Prostate gland (tissue), 2 donors: ENCODE results near the gene MDFI. TPM values are rescaled to one million over a fixed set of nuclear protein-coding genes. Genes with fewer than 3 reads are reported as not detected.

ENCODE experiments used
- DNase-seq: peaks from one replicate; pipeline ENCODE4 v3.0.0-alpha.2; 2019; ENCODE audit warnings: low spot score
- H3K27ac ChIP-seq, 2 donors: fragments of 200-600 bp; sonication (generic); 2 replicates each; pipeline ENCODE4 v1.5.1; 2017 to 2019
- H3K27me3 ChIP-seq: fragments of 200-600 bp; sonication (generic); replicated peaks from 2 replicates; pipeline ENCODE4 v1.5.1; 2019; ENCODE audit not compliant: insufficient read depth
- H3K36me3 ChIP-seq, 2 donors: fragments of 200-600 bp; sonication (generic); 1 replicate in 1 of 2; 2 replicates in 1 of 2; pipeline versions ENCODE4 v1.5.1 to v1.8.1; 2017 to 2019
- H3K4me1 ChIP-seq: fragments of 200-600 bp; sonication (generic); replicated peaks from 2 replicates; pipeline ENCODE4 v1.5.1; 2019
- H3K4me3 ChIP-seq, 2 donors: fragments of 200-600 bp; sonication (generic); 2 replicates each; pipeline ENCODE4 v1.5.1; 2017 to 2019
- H3K9me3 ChIP-seq: fragments of 200-600 bp; sonication (generic); 2 replicates; pipeline ENCODE4 v1.5.1; 2017
- POLR2A ChIP-seq: fragments of 450-650 bp; IDR thresholded peaks from one replicate; pipeline ENCODE4 v1.6.1; 2016; ENCODE audit warnings: antibody characterized with exemption, mild to moderate bottlenecking
- POLR2AphosphoS5 ChIP-seq: sonication (generic); formaldehyde crosslinking; IDR thresholded peaks from one replicate; pipeline ENCODE4 v1.6.1; 2017; ENCODE audit warnings: antibody characterized with exemption
- WGBS: methylation state at CpG from one replicate; pipeline ENCODE4 v1.1.5; 2018; 5-methylcytosine and 5-hydroxymethylcytosine counted together
- intact Hi-C: fragments of 100-400 bp; cut with DNase I; formaldehyde crosslinking; loops from one replicate; pipeline ENCODE4 v1.14.2; 2022
- total RNA-seq, 2 donors: library from RNA; depleted of rRNA; stranded (reverse); fragments of >200 nt; gene quantifications; one replicate each; pipeline ENCODE4 v1.1.0, GENCODE V29; 2016
- TF ChIP-seq, protein P1 (sequence below), 4 experiments: fragments of 200-600 bp in 2 of 4; fragments of 450-650 bp in 2 of 4; sonication (generic) in 2 of 4; IDR thresholded peaks; 1 replicate in 3 of 4; 2 replicates in 1 of 4; pipeline ENCODE4 v1.5.1; 2016 to 2019; ENCODE audit warnings: antibody characterized with exemption in 4 of 4, mild to moderate bottlenecking in 2 of 4, moderate library complexity in 2 of 4

The MDFI gene
- total RNA-seq, 2 donors from 2014 or later, result 31.8 to 77.9 TPM

DNA sequence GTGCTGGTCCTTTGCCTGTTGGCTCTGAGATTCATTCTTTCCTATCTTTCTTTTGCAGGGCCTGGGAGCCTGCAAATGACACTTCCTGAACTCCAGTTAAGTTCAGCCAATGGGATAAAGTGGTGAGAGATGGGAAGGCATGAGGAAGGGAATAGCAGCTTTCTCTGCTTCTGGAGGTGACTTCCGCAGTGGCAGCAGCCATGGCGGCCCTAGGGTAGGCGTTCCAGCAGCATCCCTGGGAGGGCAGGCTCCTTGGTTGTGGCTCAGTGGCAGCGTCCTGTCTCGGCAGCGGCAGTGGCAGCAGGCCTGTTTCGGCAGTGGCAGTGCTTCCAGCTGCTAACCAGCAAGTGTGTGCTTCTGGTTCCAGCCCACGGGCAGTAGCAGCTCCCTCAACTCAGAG lies 7.3 kb upstream of the MDFI start:
- Histone ChIP-seq H3K4me3 (no peak overlapping the region), H3K9me3 (no peaks in the 10 kb centered on the region), H3K36me3 (no peaks in the 10 kb centered on the region), H3K27me3 (no peaks in the 10 kb centered on the region), H3K4me1 (no peaks in the 10 kb centered on the region), H3K27ac (no peak overlapping the region)
- intact Hi-C loops, result no loop called here
- DNase-seq, result no peak
- TF ChIP-seq, protein P1, sequence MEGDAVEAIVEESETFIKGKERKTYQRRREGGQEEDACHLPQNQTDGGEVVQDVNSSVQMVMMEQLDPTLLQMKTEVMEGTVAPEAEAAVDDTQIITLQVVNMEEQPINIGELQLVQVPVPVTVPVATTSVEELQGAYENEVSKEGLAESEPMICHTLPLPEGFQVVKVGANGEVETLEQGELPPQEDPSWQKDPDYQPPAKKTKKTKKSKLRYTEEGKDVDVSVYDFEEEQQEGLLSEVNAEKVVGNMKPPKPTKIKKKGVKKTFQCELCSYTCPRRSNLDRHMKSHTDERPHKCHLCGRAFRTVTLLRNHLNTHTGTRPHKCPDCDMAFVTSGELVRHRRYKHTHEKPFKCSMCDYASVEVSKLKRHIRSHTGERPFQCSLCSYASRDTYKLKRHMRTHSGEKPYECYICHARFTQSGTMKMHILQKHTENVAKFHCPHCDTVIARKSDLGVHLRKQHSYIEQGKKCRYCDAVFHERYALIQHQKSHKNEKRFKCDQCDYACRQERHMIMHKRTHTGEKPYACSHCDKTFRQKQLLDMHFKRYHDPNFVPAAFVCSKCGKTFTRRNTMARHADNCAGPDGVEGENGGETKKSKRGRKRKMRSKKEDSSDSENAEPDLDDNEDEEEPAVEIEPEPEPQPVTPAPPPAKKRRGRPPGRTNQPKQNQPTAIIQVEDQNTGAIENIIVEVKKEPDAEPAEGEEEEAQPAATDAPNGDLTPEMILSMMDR (IDR thresholded peaks at IDR 0.05), result no peak
- no peak for TF ChIP-seq POLR2A
- no peak for TF ChIP-seq POLR2AphosphoS5
- 90% methylated on average over 8 of the region's 8 CpGs for WGBS

DNA sequence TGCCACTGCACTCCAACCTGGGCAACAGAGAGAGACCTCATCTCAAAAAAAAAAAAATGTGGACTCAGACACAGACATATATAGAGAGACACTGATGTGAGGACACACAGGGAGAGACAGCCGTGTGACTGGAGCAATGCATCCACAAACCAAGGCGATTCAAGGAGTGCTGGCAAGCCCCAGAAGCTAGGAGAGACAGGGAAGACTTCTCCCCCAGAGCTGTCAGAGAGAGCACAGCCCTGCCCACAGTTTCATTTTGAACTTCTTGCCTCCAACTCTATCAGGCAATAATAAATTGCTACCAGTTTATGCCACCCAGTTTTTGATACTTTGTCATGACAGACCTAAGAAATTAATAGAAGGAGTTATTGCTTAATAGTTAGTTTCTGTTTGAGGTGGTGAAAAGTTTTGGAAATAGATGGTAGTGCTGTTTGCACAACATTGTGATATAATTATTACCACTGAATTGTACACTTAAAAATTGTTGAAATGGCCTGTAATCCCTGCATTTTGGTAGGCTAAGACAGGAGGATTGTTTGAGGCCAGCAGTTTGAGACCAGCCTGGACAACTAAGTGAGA lies 5.1 kb upstream of the MDFI start:
- Histone ChIP-seq H3K4me3 (no peak overlapping the region), H3K4me1 (peaks cover 4% of the 10 kb centered on the region), H3K36me3 (no peaks in the 10 kb centered on the region), H3K27ac (no peak overlapping the region), H3K27me3 (no peaks in the 10 kb centered on the region), H3K9me3 (no peaks in the 10 kb centered on the region)
- TF ChIP-seq, protein P1 (IDR thresholded peaks at IDR 0.05), result no peak
- no peak for TF ChIP-seq POLR2AphosphoS5
- TF ChIP-seq POLR2A, result no peak
- 74% methylated on average over 2 of the region's 2 CpGs for WGBS
- DNase-seq, result no peak
- intact Hi-C loops, result no loop called here

GRCh38 chr6:41634657-41635056 lies 3.6 kb upstream of the MDFI start:
- intact Hi-C loops, result no loop called here
- TF ChIP-seq, protein P1 (IDR thresholded peaks at IDR 0.05), result no peak
- TF ChIP-seq POLR2A (no peak), POLR2AphosphoS5 (no peak)
- DNase-seq, result no peak
- WGBS, result 43% methylated on average over 4 of the region's 4 CpGs
- Histone ChIP-seq H3K27ac (no peak overlapping the region), H3K4me1 (peaks cover 4% of the 10 kb centered on the region), H3K4me3 (no peak overlapping the region), H3K27me3 (no peaks in the 10 kb centered on the region), H3K36me3 (no peaks in the 10 kb centered on the region), H3K9me3 (no peaks in the 10 kb centered on the region)

DNA sequence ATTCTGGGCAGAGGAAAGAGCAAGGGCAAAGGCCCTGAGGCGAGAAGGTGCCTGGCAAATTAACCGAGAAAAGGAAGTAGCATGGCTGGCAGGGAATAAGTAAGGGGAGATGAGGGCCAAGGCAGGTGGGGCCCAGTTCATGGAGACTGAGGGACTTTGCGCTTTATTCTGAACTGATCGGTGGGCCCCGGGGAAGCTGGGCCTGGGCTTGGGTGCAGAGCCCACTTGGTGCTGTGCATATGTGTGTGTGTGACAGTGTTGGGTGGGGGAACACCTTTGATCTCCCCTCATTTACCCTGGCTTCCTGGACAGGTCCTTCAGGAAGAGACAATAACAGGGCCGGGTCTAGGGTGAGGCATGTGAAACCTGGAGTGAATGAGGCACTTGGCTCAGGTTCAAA lies 2.9 kb upstream of the MDFI start:
- Histone ChIP-seq H3K36me3 (no peaks in the 10 kb centered on the region), H3K4me3 (no peak overlapping the region), H3K4me1 (peaks cover 4% of the 10 kb centered on the region), H3K27me3 (no peaks in the 10 kb centered on the region), H3K9me3 (no peaks in the 10 kb centered on the region), H3K27ac (no peak overlapping the region)
- 90% methylated on average over 6 of the region's 6 CpGs for WGBS
- TF ChIP-seq POLR2A (no peak), POLR2AphosphoS5 (no peak)
- TF ChIP-seq, protein P1 (IDR thresholded peaks at IDR 0.05), result no peak
- DNase-seq, result no peak
- intact Hi-C loops, result no loop called here

- TF ChIP-seq POLR2AphosphoS5 (peak; percentile 34), POLR2A (peak; percentile 64)
- TF ChIP-seq, protein P1 (IDR thresholded peaks at IDR 0.05), result no peak
- no peaks in the 10 kb centered on the region for H3K27me3 ChIP-seq
- H3K36me3 ChIP-seq, result no peaks in the 10 kb centered on the region
- H3K9me3 ChIP-seq, result no peaks in the 10 kb centered on the region
- WGBS, result 17% methylated on average over 27 of the region's 31 CpGs
- peaks cover 4% of the 10 kb centered on the region for H3K4me1 ChIP-seq
- peak overlapping the region; percentile 3 to 47 for H3K4me3 ChIP-seq
- H3K27ac ChIP-seq, result peak overlapping the region in 1 of 2 donors; percentile 58
- DNase-seq, result peak; percentile 73
- intact Hi-C loops, result no loop called here
These were observed 1.5 kb upstream of the MDFI start for GRCh38 chr6:41636833-41637193.
